Fibroblast of villous mesenchyme (primary cell): ENCODE results near the gene ATP5IF1. TPM values are rescaled to one million over a fixed set of nuclear protein-coding genes. Genes with fewer than 3 reads are reported as not detected.

ENCODE experiments used
- DNase-seq: peaks from one replicate; pipeline ENCODE4 v3.0.0-alpha.2; 2010; ENCODE audit warnings: low read depth
- H3K4me3 ChIP-seq: 2 replicates; pipeline ENCODE4 v1.5.1; 2011; ENCODE audit warnings: low read depth, mild to moderate bottlenecking, low read length
- total RNA-seq: library from RNA; depleted of rRNA; stranded (reverse); fragments of >200 nt; gene quantifications from 2 replicates; pipeline ENCODE4 v1.2.3, GENCODE V29; 2012
- TF ChIP-seq, protein P1 (sequence below): IDR thresholded peaks from 2 replicates; pipeline ENCODE4 v1.5.1; 2012; ENCODE audit warnings: low read depth, mild to moderate bottlenecking, low read length; ENCODE audit not compliant: insufficient read depth

ATP5IF1 gene
- total RNA-seq, 1 donor, result 89.4 TPM

DNA sequence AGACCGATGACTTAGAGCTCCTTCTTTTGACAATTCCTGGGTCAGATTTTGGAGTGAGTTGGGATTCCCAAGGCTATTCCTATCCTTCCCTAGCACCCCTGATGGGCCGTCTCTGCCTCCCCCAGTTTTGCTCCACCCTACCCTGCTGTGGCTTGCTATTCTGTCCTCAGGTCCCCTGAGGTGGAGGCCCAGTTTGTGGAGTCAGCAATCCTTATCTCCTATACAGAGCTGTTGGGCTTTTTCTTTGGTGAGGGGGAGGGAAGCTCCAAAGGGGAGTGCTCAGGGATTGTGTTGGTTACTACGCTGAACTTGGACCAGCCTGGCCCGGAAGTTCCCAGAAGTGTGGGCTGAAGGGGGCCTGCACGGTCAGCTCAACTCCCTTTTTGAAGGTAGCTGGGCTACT lies 31.0 kb downstream of the ATP5IF1 start:
- peak overlapping the region; percentile 11 for H3K4me3 ChIP-seq
- TF ChIP-seq, protein P1, sequence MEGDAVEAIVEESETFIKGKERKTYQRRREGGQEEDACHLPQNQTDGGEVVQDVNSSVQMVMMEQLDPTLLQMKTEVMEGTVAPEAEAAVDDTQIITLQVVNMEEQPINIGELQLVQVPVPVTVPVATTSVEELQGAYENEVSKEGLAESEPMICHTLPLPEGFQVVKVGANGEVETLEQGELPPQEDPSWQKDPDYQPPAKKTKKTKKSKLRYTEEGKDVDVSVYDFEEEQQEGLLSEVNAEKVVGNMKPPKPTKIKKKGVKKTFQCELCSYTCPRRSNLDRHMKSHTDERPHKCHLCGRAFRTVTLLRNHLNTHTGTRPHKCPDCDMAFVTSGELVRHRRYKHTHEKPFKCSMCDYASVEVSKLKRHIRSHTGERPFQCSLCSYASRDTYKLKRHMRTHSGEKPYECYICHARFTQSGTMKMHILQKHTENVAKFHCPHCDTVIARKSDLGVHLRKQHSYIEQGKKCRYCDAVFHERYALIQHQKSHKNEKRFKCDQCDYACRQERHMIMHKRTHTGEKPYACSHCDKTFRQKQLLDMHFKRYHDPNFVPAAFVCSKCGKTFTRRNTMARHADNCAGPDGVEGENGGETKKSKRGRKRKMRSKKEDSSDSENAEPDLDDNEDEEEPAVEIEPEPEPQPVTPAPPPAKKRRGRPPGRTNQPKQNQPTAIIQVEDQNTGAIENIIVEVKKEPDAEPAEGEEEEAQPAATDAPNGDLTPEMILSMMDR, result no peak
- no peak for DNase-seq

DNA sequence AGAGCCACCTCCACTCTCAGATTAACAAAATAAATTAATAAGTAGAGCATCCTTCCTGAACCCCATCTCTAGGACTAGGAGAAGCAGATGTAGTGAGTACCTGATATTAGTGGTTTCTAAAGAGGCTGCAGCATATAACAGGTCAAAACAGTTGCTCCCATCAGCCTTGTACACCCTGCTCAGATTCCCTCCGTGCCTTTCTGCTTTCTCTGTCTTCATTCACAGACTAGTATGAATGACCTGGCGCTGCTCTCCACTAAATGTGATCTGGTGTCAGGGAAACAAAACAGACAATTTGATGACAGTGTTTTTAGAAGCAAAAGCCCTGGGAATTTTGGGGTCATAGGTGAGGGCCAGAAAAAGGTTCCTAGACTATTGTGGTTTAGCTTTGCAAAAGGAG lies 31.7 kb downstream of the ATP5IF1 start:
- no peak overlapping the region for H3K4me3 ChIP-seq
- TF ChIP-seq, protein P1, result no peak
- no peak for DNase-seq

DNA sequence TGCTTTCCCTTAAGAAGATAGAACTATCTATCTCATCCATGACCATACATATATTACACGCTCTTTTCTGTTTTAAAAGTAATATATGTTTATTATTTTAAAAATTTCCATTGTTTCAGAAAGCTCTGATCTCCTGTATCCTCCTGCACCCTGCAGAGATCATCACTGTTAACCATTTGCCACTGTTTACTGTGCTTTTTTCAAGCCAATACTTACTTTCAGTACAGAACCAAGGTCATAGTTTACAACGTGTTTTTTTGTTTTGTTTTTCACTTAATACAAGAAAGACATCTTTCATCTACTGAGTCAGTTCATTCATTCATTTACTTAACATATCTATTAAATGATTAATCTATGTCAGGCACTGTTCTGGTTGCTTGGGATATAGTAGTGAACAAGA lies 33.6 kb downstream of the ATP5IF1 start:
- DNase-seq, result no peak
- TF ChIP-seq, protein P1, result no peak

DNA sequence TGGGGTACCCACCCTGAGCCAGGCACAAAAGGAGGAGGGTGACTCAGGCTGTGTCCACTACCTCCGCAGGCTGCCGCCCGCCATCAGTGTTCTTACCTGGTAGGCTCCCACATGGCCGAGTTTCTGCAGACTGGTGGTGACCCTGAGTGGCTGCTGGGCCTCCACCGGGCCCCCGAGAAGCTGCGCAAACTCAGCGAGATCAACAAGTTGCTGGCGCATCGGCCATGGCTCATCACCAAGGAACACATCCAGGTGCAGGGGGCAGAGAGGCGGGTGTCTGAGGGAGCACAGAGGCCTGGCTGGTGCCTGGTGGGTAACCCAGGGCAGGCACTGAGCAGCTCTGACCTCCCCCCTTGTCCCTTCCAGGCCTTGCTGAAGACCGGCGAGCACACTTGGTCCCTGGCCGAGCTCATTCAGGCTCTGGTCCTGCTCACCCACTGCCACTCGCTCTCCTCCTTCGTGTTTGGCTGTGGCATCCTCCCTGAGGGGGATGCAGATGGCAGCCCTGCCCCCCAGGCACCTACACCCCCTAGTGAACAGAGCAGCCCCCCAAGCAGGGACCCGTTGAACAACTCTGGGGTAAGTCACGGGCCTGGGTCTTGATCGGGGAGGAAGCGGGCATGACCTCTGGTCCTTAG lies 36.4 kb downstream of the ATP5IF1 start:
- TF ChIP-seq, protein P1, result no peak
- H3K4me3 ChIP-seq, result no peak overlapping the region
- no peak for DNase-seq

More for the DNA sequence above, 33.6 kb downstream of the ATP5IF1 start:
- no peak overlapping the region for H3K4me3 ChIP-seq

DNA sequence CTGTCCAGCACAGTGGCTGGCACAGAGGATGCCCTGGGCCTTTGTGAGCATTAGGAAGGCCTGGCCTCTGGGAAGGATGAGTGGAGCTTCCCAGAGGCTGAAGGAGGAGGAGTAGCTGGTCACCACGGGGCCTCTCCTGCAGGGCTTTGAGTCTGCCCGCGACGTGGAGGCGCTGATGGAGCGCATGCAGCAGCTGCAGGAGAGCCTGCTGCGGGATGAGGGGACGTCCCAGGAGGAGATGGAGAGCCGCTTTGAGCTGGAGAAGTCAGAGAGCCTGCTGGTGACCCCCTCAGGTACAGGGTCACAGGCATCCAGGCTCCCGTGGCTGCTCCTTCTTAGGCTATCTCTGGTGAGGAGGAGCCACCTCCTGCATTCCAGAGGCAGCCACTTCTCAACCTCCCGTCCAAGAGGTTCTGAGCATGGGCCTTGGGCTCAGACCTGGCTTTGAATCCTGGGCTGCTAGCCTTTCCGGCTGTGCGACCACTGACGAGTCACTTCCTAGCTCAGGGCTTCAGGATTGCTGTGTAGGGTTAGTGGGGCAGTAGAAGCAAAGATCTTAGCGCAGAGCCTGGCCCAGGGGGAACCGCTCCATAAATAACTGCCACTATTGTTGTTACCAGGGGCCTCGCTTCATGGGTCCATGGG lies 37.4 kb downstream of the ATP5IF1 start:
- no peak for DNase-seq
- TF ChIP-seq, protein P1, result no peak
- no peak overlapping the region for H3K4me3 ChIP-seq

DNA sequence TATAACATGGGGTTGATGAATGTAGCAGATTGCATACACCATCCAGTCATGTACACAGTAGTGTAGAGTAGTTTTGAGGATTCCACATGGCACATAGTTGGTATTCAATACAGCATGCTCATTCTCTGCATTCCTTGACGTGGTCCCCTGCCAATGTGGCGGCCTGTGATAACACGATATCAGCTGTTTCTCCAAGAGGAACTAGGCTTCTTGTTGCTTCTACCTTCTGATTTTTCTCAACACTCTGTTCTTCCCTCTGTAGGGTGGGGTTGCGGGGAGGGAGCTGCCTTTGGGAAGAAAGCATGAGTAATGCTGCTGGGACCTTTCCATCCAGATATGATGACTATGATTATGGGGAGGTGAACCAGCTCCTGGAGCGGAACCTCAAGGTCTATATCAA lies 42.8 kb downstream of the ATP5IF1 start:
- no peak for DNase-seq
- TF ChIP-seq, protein P1, result no peak
- H3K4me3 ChIP-seq, result no peak overlapping the region

DNA sequence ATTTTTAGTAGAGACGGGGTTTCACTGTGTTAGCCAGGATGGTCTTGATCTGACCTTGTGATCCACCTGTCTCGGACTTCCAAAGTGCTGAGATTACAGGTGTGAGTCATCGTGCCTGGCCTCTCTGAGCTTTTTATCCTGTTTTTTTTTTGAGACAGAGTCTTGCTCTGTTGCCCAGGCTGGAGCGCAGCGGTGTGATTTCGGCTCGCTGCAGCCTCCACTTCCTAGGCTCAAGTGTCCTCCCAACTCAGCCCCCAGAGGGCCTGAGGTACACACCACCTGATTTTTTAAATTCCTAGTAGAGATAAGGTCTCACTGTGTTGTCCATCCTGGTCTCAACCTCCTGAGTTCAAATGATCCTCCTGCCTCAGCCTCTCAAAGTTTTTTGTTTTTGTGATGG lies 43.8 kb downstream of the ATP5IF1 start:
- no peak for DNase-seq
- TF ChIP-seq, protein P1, result no peak
- H3K4me3 ChIP-seq, result no peak overlapping the region
